Keratinocyte (primary cell): Measurements from ENCODE around the gene OR10K2. TPM values are rescaled to one million over a fixed set of nuclear protein-coding genes. Genes with fewer than 3 reads are reported as not detected.

Source experiments
- DNase-seq: peaks from one replicate; pipeline ENCODE4 v3.0.0-alpha.2; 2011; ENCODE audit warnings: low read depth, missing footprints, low spot score
- FAIRE-seq: peaks from 2 replicates; lab custom pipeline; 2011; peaks lifted over from hg19 to GRCh38; lab: Jason Lieb, UNC
- H2AFZ ChIP-seq: 2 replicates; pipeline ENCODE4 v1.6.0; 2012; ENCODE audit warnings: low read length, control low read depth, inconsistent platforms; ENCODE audit not compliant: control insufficient read depth
- H3K27ac ChIP-seq: 2 replicates; pipeline ENCODE4 v1.5.1; 2011; ENCODE audit warnings: low read length; ENCODE audit not compliant: control insufficient read depth, insufficient read depth
- H3K27me3 ChIP-seq: 3 replicates; pipeline ENCODE4 v1.6.0; 2011; ENCODE audit warnings: low read length; ENCODE audit not compliant: control insufficient read depth, insufficient read depth; ENCODE audit errors: extremely low read depth
- H3K36me3 ChIP-seq, 2 experiments: 2 replicates in 1 of 2; 3 replicates in 1 of 2; pipeline ENCODE4 v1.5.1; 2011; ENCODE audit warnings: low read length in 2 of 2, mild to moderate bottlenecking in 1 of 2; ENCODE audit not compliant: control insufficient read depth in 2 of 2, insufficient read depth in 2 of 2; ENCODE audit errors: extremely low read depth in 1 of 2
- H3K4me1 ChIP-seq: 3 replicates; pipeline ENCODE4 v1.5.1; 2011; ENCODE audit warnings: low read length; ENCODE audit not compliant: control insufficient read depth, insufficient read depth; ENCODE audit errors: extremely low read depth
- H3K4me2 ChIP-seq: 3 replicates; pipeline ENCODE4 v1.6.0; 2011; ENCODE audit warnings: low read depth, low read length; ENCODE audit not compliant: control insufficient read depth, insufficient read depth; ENCODE audit errors: extremely low read depth
- H3K4me3 ChIP-seq, 3 experiments: fragments of 200-600 bp in 1 of 3; sonication (generic) in 1 of 3; 2 replicates in 2 of 3; 3 replicates in 1 of 3; pipeline ENCODE4 v1.5.1; 2011 to 2016; ENCODE audit warnings: low read length in 3 of 3, mild to moderate bottlenecking in 3 of 3, control low read depth in 2 of 3, inconsistent platforms in 1 of 3, low read depth in 1 of 3, mixed read lengths in 1 of 3, mixed run types in 1 of 3, moderate library complexity in 1 of 3; ENCODE audit not compliant: control insufficient read depth in 2 of 3, insufficient read depth in 2 of 3; ENCODE audit errors: extremely low read depth in 1 of 3
- H3K79me2 ChIP-seq: 2 replicates; pipeline ENCODE4 v1.6.0; 2012; ENCODE audit warnings: low read length; ENCODE audit not compliant: control insufficient read depth, insufficient read depth
- H3K9ac ChIP-seq: 3 replicates; pipeline ENCODE4 v1.6.0; 2011; ENCODE audit warnings: low read length; ENCODE audit not compliant: control insufficient read depth, insufficient read depth; ENCODE audit errors: extremely low read depth
- H3K9me1 ChIP-seq: 3 replicates; pipeline ENCODE4 v1.6.0; 2011; ENCODE audit warnings: low read length; ENCODE audit not compliant: control insufficient read depth, insufficient read depth; ENCODE audit errors: extremely low read depth
- H3K9me3 ChIP-seq: 2 replicates; pipeline ENCODE4 v1.5.1; 2012; ENCODE audit warnings: low read depth, low read length; ENCODE audit not compliant: control insufficient read depth
- H4K20me1 ChIP-seq: 3 replicates; pipeline ENCODE4 v1.6.0; 2011; ENCODE audit warnings: low read length; ENCODE audit not compliant: control insufficient read depth, insufficient read depth; ENCODE audit errors: extremely low read depth
- CTCF ChIP-seq, 3 experiments: IDR thresholded peaks in 1 of 3; conservative IDR thresholded peaks in 1 of 3; optimal IDR thresholded peaks in 1 of 3; 2 replicates in 2 of 3; 3 replicates in 1 of 3; pipeline versions ENCODE3 to v1.5.1; 2011; ENCODE audit warnings: low read length in 3 of 3, mild to moderate bottlenecking in 3 of 3, moderate library complexity in 2 of 3, control low read depth in 1 of 3, inconsistent platforms in 1 of 3; ENCODE audit not compliant: insufficient read depth in 2 of 3; ENCODE audit errors: extremely low read depth in 1 of 3
- EZH2 ChIP-seq: IDR thresholded peaks from one replicate; pipeline ENCODE4 v1.6.1; 2012; ENCODE audit warnings: inconsistent platforms, mild to moderate bottlenecking, low read length, moderate library complexity
- dilution Hi-C: fragments of 300-500 bp; cut with MboI; formaldehyde crosslinking; loops from one replicate; pipeline ENCODE4 v1.7.0; 2020; ENCODE audit warnings: low sequenced_read_pairs; ENCODE audit not compliant: extremely low pct_ligation_motif_present
- polyA plus RNA-seq, 5 experiments: library from polyadenylated mRNA; depleted of rRNA in 3 of 5; stranded (reverse) in 3 of 5; stranded (forward) in 1 of 5; unstranded in 1 of 5; fragments of >200 nt; gene quantifications; 1 replicate in 1 of 5; 2 replicates in 3 of 5; 3 replicates in 1 of 5; pipeline versions ENCODE4 v1.2.1 to v1.2.3, GENCODE V29; 2011 to 2012; ENCODE audit warnings: missing spikeins in 2 of 5, low read depth in 1 of 5, low replicate concordance in 1 of 5

Gene OR10K2
- polyA plus RNA-seq, 1 donor (not counting 4 experiments of a cell fraction or from before 2014, with no cell fraction given) = not detected

- Histone ChIP-seq H3K4me3 (no peak overlapping the region), H3K27me3 (no peaks in the 10 kb centered on the region), H3K36me3 (no peaks in the 10 kb centered on the region), H3K9me1 (no peaks in the 10 kb centered on the region), H3K79me2 (no peaks in the 10 kb centered on the region), H3K9me3 (no peaks in the 10 kb centered on the region), H2AFZ (no peak overlapping the region), H3K9ac (no peak overlapping the region), H3K4me1 (no peaks in the 10 kb centered on the region), H4K20me1 (no peaks in the 10 kb centered on the region), H3K27ac (no peak overlapping the region), H3K4me2 (no peak overlapping the region)
- FAIRE-seq (no peak), DNase-seq (no peak)
- no peak for TF ChIP-seq CTCF (optimal IDR thresholded peaks at IDR 0.05 in 1 of 3, IDR thresholded peaks at IDR 0.05 in 1 of 3, conservative IDR thresholded peaks at IDR 0.05 in 1 of 3; ENCODE audit: extremely low read depth in 1 of 3, insufficient read depth in 2 of 3, low read length in 3 of 3)
- TF ChIP-seq EZH2 = no peak
- dilution Hi-C loops = no loop called here
Observed at GRCh38 chr1:158425027-158425426, 1.0 kb downstream of the OR10K2 start.

- no peaks in the 10 kb centered on the region for H3K4me1 ChIP-seq
- H3K4me2 ChIP-seq = no peak overlapping the region
- H3K36me3 ChIP-seq = no peaks in the 10 kb centered on the region
- H3K9me3 ChIP-seq = no peaks in the 10 kb centered on the region
- FAIRE-seq (no peak), DNase-seq (no peak)
- no peak overlapping the region for H2AFZ ChIP-seq
- H3K27me3 ChIP-seq = no peaks in the 10 kb centered on the region
- no peaks in the 10 kb centered on the region for H3K79me2 ChIP-seq
- H3K9me1 ChIP-seq = no peaks in the 10 kb centered on the region
- no peak overlapping the region for H3K27ac ChIP-seq
- dilution Hi-C loops = no loop called here
- no peak for TF ChIP-seq CTCF (optimal IDR thresholded peaks at IDR 0.05 in 1 of 3, IDR thresholded peaks at IDR 0.05 in 1 of 3, conservative IDR thresholded peaks at IDR 0.05 in 1 of 3; ENCODE audit: extremely low read depth in 1 of 3, insufficient read depth in 2 of 3, low read length in 3 of 3)
- TF ChIP-seq EZH2 = no peak
- no peak overlapping the region for H3K4me3 ChIP-seq
- no peak overlapping the region for H3K9ac ChIP-seq
- no peaks in the 10 kb centered on the region for H4K20me1 ChIP-seq
Observed at GRCh38 chr1:158422212-158422611, 3.8 kb downstream of the OR10K2 start.
